NCI-H146 (cell line): ENCODE measurements around the gene GLRA3.

Experiments
- DNase-seq: peaks from one replicate; lab custom pipeline; 2025; lab: John Stamatoyannopoulos, UW

The GLRA3 gene

GRCh38 chr4:174595141-174595929 is 233.7 kb downstream of the GLRA3 start:
- DNase-seq, result no peak

- no peak for DNase-seq
Measured at GRCh38 chr4:174593701-174594100, 235.3 kb downstream of the GLRA3 start.

- no peak for DNase-seq
Measured at GRCh38 chr4:174592985-174593335, 236.1 kb downstream of the GLRA3 start.

GRCh38 chr4:174592256-174592984 is 236.6 kb downstream of the GLRA3 start:
- DNase-seq, result no peak

- DNase-seq, result no peak
Measured at GRCh38 chr4:174591243-174592021, 237.6 kb downstream of the GLRA3 start.

GRCh38 chr4:174590336-174590735 is 238.7 kb downstream of the GLRA3 start:
- DNase-seq, result no peak
